SH-SY5Y (cell line): ENCODE data around the gene ZGRF1.

Experiments
- GATA2 ChIP-seq: IDR thresholded peaks from 2 replicates; pipeline ENCODE4 v1.6.1; 2011; ENCODE audit warnings: mild to moderate bottlenecking, low read depth, low read length
- GATA3 ChIP-seq: IDR thresholded peaks from 2 replicates; pipeline ENCODE4 v1.6.1; 2011; ENCODE audit warnings: low read depth, mild to moderate bottlenecking, low read length, moderate library complexity

Gene ZGRF1

GRCh38 chr4:112492321-112492720, 144.4 kb downstream of the ZGRF1 start:
- TF ChIP-seq GATA2 = no peak
- TF ChIP-seq GATA3 = no peak
